ENCODE data around the gene NPW. TPM values are rescaled to one million over a fixed set of nuclear protein-coding genes. Genes with fewer than 3 reads are reported as not detected.
A peak's percentile ranks its signal among the peaks of the same experiment; 100 is the strongest.

Gene NPW
- total and polyA plus RNA-seq, 5 donors from 2014 or later = not detected

- Mint-ChIP-seq H3K36me3 (peaks cover 4% of the 10 kb centered on the region), H3K4me3 (peak overlapping the region in 1 of 4 donors; percentile 15), H3K9me3 (peaks cover 0 to 2% (median 0%) of the 10 kb centered on the region in 7 donors), H3K27me3 (peaks cover 16% of the 10 kb centered on the region), H3K4me1 (peaks cover 0 to 29% (median 11%) of the 10 kb centered on the region in 4 donors), H3K27ac (peak overlapping the region in 1 of 3 donors; percentile 47)
- Histone ChIP-seq H3K9me3 (ENCODE audit: control insufficient read depth in 2 of 2, low read length in 2 of 2) (no peaks in the 10 kb centered on the region), H3K27me3 (ENCODE audit: control insufficient read depth, insufficient read depth, low read length) (peaks cover 6% of the 10 kb centered on the region), H3K4me3 (ENCODE audit: low read depth, low read length) (no peak overlapping the region), H3K36me3 (ENCODE audit: control insufficient read depth, insufficient read depth, low read length) (no peaks in the 10 kb centered on the region), H3K27ac (ENCODE audit: insufficient read depth, low read length, poor library complexity, severe bottlenecking) (peak overlapping the region; percentile 77), H3K4me1 (ENCODE audit: control insufficient read depth, insufficient read depth, low read length, poor library complexity, severe bottlenecking) (peaks cover 20% of the 10 kb centered on the region)
- DNase-seq (no peak), ATAC-seq (ENCODE audit: low read depth in 2 of 2) (no peak)
These were observed 26.8 kb upstream of the NPW start for GRCh38 chr16:1992704-1993317.

- peaks cover 11% of the 10 kb centered on the region for H3K27me3 Mint-ChIP-seq
- H3K4me1 Mint-ChIP-seq = peaks cover 0 to 26% (median 11%) of the 10 kb centered on the region in 4 donors
- H3K4me3 Mint-ChIP-seq = peak overlapping the region; percentile 52 to 87 (median 62)
- H3K36me3 ChIP-seq (ENCODE audit: control insufficient read depth, insufficient read depth, low read length) = peaks cover 2% of the 10 kb centered on the region
- H3K9me3 ChIP-seq (ENCODE audit: control insufficient read depth in 2 of 2, low read length in 2 of 2) = no peaks in the 10 kb centered on the region
- ATAC-seq (ENCODE audit: low read depth in 2 of 2) (peak in 1 of 2 donors; percentile 4), DNase-seq (no peak)
- H3K36me3 Mint-ChIP-seq = peaks cover 9% of the 10 kb centered on the region
- H3K27ac ChIP-seq (ENCODE audit: insufficient read depth, low read length, poor library complexity, severe bottlenecking) = peak overlapping the region; percentile 18
- no peaks in the 10 kb centered on the region for H3K9me3 Mint-ChIP-seq
- peaks cover 20% of the 10 kb centered on the region for H3K4me1 ChIP-seq (ENCODE audit: control insufficient read depth, insufficient read depth, low read length, poor library complexity, severe bottlenecking)
- no peak overlapping the region for H3K4me3 ChIP-seq (ENCODE audit: low read depth, low read length)
- peaks cover 3% of the 10 kb centered on the region for H3K27me3 ChIP-seq (ENCODE audit: control insufficient read depth, insufficient read depth, low read length)
- peak overlapping the region; percentile 43 to 47 (median 47) for H3K27ac Mint-ChIP-seq
These were observed 25.9 kb upstream of the NPW start for GRCh38 chr16:1993731-1994131.

GRCh38 chr16:1997494-1998359 lies 21.9 kb upstream of the NPW start:
- Histone ChIP-seq H3K4me1 (ENCODE audit: control insufficient read depth, insufficient read depth, low read length, poor library complexity, severe bottlenecking) (no peaks in the 10 kb centered on the region), H3K36me3 (ENCODE audit: control insufficient read depth, insufficient read depth, low read length) (peaks cover 23% of the 10 kb centered on the region), H3K27ac (ENCODE audit: insufficient read depth, low read length, poor library complexity, severe bottlenecking) (no peak overlapping the region), H3K27me3 (ENCODE audit: control insufficient read depth, insufficient read depth, low read length) (no peaks in the 10 kb centered on the region), H3K9me3 (ENCODE audit: control insufficient read depth in 2 of 2, low read length in 2 of 2) (no peaks in the 10 kb centered on the region), H3K4me3 (ENCODE audit: low read depth, low read length) (no peak overlapping the region)
- ATAC-seq (ENCODE audit: low read depth in 2 of 2) (no peak), DNase-seq (no peak)
- Mint-ChIP-seq H3K4me3 (no peak overlapping the region), H3K4me1 (peaks cover 0 to 6% (median under 1%) of the 10 kb centered on the region in 4 donors), H3K36me3 (peaks cover 9% of the 10 kb centered on the region), H3K9me3 (no peaks in the 10 kb centered on the region), H3K27ac (peak overlapping the region in 1 of 3 donors; percentile 80), H3K27me3 (peaks cover 5% of the 10 kb centered on the region)

- ATAC-seq (ENCODE audit: low read depth in 2 of 2) (no peak), DNase-seq (no peak)
- peaks cover 5% of the 10 kb centered on the region for H3K27me3 Mint-ChIP-seq
- Histone ChIP-seq H3K9me3 (ENCODE audit: control insufficient read depth in 2 of 2, low read length in 2 of 2) (no peaks in the 10 kb centered on the region), H3K27ac (ENCODE audit: insufficient read depth, low read length, poor library complexity, severe bottlenecking) (no peak overlapping the region), H3K4me1 (ENCODE audit: control insufficient read depth, insufficient read depth, low read length, poor library complexity, severe bottlenecking) (no peaks in the 10 kb centered on the region), H3K36me3 (ENCODE audit: control insufficient read depth, insufficient read depth, low read length) (peaks cover 23% of the 10 kb centered on the region), H3K27me3 (ENCODE audit: control insufficient read depth, insufficient read depth, low read length) (no peaks in the 10 kb centered on the region), H3K4me3 (ENCODE audit: low read depth, low read length) (no peak overlapping the region)
- peak overlapping the region in 1 of 3 donors; percentile 9 for H3K27ac Mint-ChIP-seq
- H3K9me3 Mint-ChIP-seq = no peaks in the 10 kb centered on the region
- H3K4me1 Mint-ChIP-seq = peaks cover 0 to 6% (median under 1%) of the 10 kb centered on the region in 4 donors
- no peak overlapping the region for H3K4me3 Mint-ChIP-seq
- peaks cover 9% of the 10 kb centered on the region for H3K36me3 Mint-ChIP-seq
These were observed 21.2 kb upstream of the NPW start for GRCh38 chr16:1998360-1998835.

- no peak overlapping the region for H3K4me3 ChIP-seq (ENCODE audit: low read depth, low read length)
These were observed 20.5 kb upstream of the NPW start for GRCh38 chr16:1998852-1999801.

GRCh38 chr16:1999866-2000514 lies 19.6 kb upstream of the NPW start:
- no peak overlapping the region for H3K27ac ChIP-seq (ENCODE audit: insufficient read depth, low read length, poor library complexity, severe bottlenecking)
- Mint-ChIP-seq H3K9me3 (no peaks in the 10 kb centered on the region), H3K4me1 (peaks cover 0 to 10% (median under 1%) of the 10 kb centered on the region in 4 donors), H3K4me3 (no peak overlapping the region), H3K27ac (no peak overlapping the region), H3K27me3 (no peaks in the 10 kb centered on the region), H3K36me3 (peaks cover 9% of the 10 kb centered on the region)
- ATAC-seq (ENCODE audit: low read depth in 2 of 2) = no peak
- H3K27me3 ChIP-seq (ENCODE audit: control insufficient read depth, insufficient read depth, low read length) = no peaks in the 10 kb centered on the region
- DNase-seq = no peak
- H3K4me1 ChIP-seq (ENCODE audit: control insufficient read depth, insufficient read depth, low read length, poor library complexity, severe bottlenecking) = peaks cover 9% of the 10 kb centered on the region
- H3K4me3 ChIP-seq (ENCODE audit: low read depth, low read length) = no peak overlapping the region
- H3K36me3 ChIP-seq (ENCODE audit: control insufficient read depth, insufficient read depth, low read length) = peaks cover 23% of the 10 kb centered on the region
- no peaks in the 10 kb centered on the region for H3K9me3 ChIP-seq (ENCODE audit: control insufficient read depth in 2 of 2, low read length in 2 of 2)

More at GRCh38 chr16:1998852-1999801, 20.5 kb upstream of the NPW start:
- no peaks in the 10 kb centered on the region for H3K27me3 ChIP-seq (ENCODE audit: control insufficient read depth, insufficient read depth, low read length)
- Mint-ChIP-seq H3K4me3 (no peak overlapping the region), H3K9me3 (no peaks in the 10 kb centered on the region), H3K27me3 (no peaks in the 10 kb centered on the region), H3K4me1 (peaks cover 0 to 5% (median under 1%) of the 10 kb centered on the region in 4 donors), H3K27ac (no peak overlapping the region), H3K36me3 (peaks cover 9% of the 10 kb centered on the region)
- peaks cover 5% of the 10 kb centered on the region for H3K4me1 ChIP-seq (ENCODE audit: control insufficient read depth, insufficient read depth, low read length, poor library complexity, severe bottlenecking)
- no peaks in the 10 kb centered on the region for H3K9me3 ChIP-seq (ENCODE audit: control insufficient read depth in 2 of 2, low read length in 2 of 2)
- DNase-seq (no peak), ATAC-seq (ENCODE audit: low read depth in 2 of 2) (no peak)
- peaks cover 23% of the 10 kb centered on the region for H3K36me3 ChIP-seq (ENCODE audit: control insufficient read depth, insufficient read depth, low read length)
- no peak overlapping the region for H3K27ac ChIP-seq (ENCODE audit: insufficient read depth, low read length, poor library complexity, severe bottlenecking)

GRCh38 chr16:2001035-2001434 lies 18.6 kb upstream of the NPW start:
- no peaks in the 10 kb centered on the region for H3K9me3 Mint-ChIP-seq

More at GRCh38 chr16:2001035-2001434, 18.6 kb upstream of the NPW start:
- H3K27ac ChIP-seq (ENCODE audit: insufficient read depth, low read length, poor library complexity, severe bottlenecking) = no peak overlapping the region
- Mint-ChIP-seq H3K27ac (no peak overlapping the region), H3K27me3 (no peaks in the 10 kb centered on the region), H3K4me3 (no peak overlapping the region), H3K36me3 (peaks cover 9% of the 10 kb centered on the region), H3K4me1 (peaks cover 0 to 13% (median 4%) of the 10 kb centered on the region in 4 donors)
- H3K4me1 ChIP-seq (ENCODE audit: control insufficient read depth, insufficient read depth, low read length, poor library complexity, severe bottlenecking) = peaks cover 13% of the 10 kb centered on the region
- DNase-seq (no peak), ATAC-seq (ENCODE audit: low read depth in 2 of 2) (no peak)
- H3K36me3 ChIP-seq (ENCODE audit: control insufficient read depth, insufficient read depth, low read length) = peaks cover 23% of the 10 kb centered on the region
- H3K4me3 ChIP-seq (ENCODE audit: low read depth, low read length) = no peak overlapping the region
- no peaks in the 10 kb centered on the region for H3K27me3 ChIP-seq (ENCODE audit: control insufficient read depth, insufficient read depth, low read length)
- no peaks in the 10 kb centered on the region for H3K9me3 ChIP-seq (ENCODE audit: control insufficient read depth in 2 of 2, low read length in 2 of 2)

Measured in CD4-positive, CD25-positive, alpha-beta regulatory T cell (primary cell).